ENCODE measurements around the gene ERV3-1.

DNA sequence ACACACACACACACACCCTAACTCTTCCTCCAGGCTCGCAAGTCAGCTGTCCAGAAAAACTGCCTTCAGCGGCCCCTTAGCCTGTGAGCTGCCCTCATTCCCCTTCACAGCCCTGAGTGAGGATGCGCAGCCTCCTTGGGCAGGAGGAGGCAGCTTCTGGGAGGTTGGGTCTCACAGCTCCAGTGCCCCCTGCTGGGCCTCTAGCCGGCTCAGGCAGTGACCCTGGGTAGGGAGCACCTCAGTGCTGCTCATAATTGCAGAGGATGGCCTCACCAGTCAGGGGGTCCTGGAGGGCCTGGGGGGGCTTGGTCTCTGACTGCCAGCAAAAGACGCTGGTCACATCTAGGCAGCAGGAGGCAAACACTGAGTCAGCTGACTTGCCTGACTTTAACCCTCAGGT lies 59.7 kb downstream of the ERV3-1 start:
- TF ChIP-seq, protein P1, sequence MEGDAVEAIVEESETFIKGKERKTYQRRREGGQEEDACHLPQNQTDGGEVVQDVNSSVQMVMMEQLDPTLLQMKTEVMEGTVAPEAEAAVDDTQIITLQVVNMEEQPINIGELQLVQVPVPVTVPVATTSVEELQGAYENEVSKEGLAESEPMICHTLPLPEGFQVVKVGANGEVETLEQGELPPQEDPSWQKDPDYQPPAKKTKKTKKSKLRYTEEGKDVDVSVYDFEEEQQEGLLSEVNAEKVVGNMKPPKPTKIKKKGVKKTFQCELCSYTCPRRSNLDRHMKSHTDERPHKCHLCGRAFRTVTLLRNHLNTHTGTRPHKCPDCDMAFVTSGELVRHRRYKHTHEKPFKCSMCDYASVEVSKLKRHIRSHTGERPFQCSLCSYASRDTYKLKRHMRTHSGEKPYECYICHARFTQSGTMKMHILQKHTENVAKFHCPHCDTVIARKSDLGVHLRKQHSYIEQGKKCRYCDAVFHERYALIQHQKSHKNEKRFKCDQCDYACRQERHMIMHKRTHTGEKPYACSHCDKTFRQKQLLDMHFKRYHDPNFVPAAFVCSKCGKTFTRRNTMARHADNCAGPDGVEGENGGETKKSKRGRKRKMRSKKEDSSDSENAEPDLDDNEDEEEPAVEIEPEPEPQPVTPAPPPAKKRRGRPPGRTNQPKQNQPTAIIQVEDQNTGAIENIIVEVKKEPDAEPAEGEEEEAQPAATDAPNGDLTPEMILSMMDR (IDR thresholded peaks at IDR 0.05): no peak
- TF ChIP-seq POLR2A (IDR thresholded peaks at IDR 0.05) (no peak), POLR2AphosphoS5 (IDR thresholded peaks at IDR 0.05) (no peak)
